BE2C (cell line): ENCODE results near the gene LCN1.

ENCODE experiments used
- DNase-seq: peaks from one replicate; pipeline ENCODE4 v3.0.0-alpha.2; 2020
- H3K27me3 ChIP-seq: fragments of 250-450 bp; sonication (Bioruptor Pico); 2 replicates; pipeline ENCODE4 v1.5.1; 2020; ENCODE audit warnings: mild to moderate bottlenecking
- H3K36me3 ChIP-seq: fragments of 250-450 bp; sonication (Bioruptor Pico); 2 replicates; pipeline ENCODE4 v1.5.1; 2020; ENCODE audit warnings: mild to moderate bottlenecking
- H3K4me1 ChIP-seq: fragments of 250-450 bp; sonication (Bioruptor Pico); 2 replicates; pipeline ENCODE4 v1.5.1; 2020
- H3K4me3 ChIP-seq: 2 replicates; pipeline ENCODE4 v1.5.1; 2011; ENCODE audit warnings: low read depth, low read length
- H3K9me3 ChIP-seq: fragments of 250-450 bp; sonication (Bioruptor Pico); 2 replicates; pipeline ENCODE4 v1.5.1; 2020
- CTCF ChIP-seq: IDR thresholded peaks from 2 replicates; pipeline ENCODE4 v1.5.1; 2012; ENCODE audit warnings: mild to moderate bottlenecking, low read depth, low read length

The LCN1 gene

GRCh38 chr9:135521608-135522095 lies 412 bp downstream of the LCN1 start:
- Histone ChIP-seq H3K36me3 (no peaks in the 10 kb centered on the region), H3K27me3 (no peaks in the 10 kb centered on the region), H3K9me3 (no peaks in the 10 kb centered on the region), H3K4me3 (no peak overlapping the region), H3K4me1 (no peaks in the 10 kb centered on the region; the same call in 1 of the 2 replicates)
- DNase-seq = no peak
- TF ChIP-seq CTCF = no peak

- H3K36me3 ChIP-seq = no peaks in the 10 kb centered on the region
- TF ChIP-seq CTCF = 0 out of 2 replicates have a peak, but pooled peaks have one; percentile 6
- no peak overlapping the region for H3K4me3 ChIP-seq
- no peaks in the 10 kb centered on the region; the same call in 1 of the 2 replicates for H3K4me1 ChIP-seq
- DNase-seq = no peak
- H3K9me3 ChIP-seq = no peaks in the 10 kb centered on the region
- H3K27me3 ChIP-seq = no peaks in the 10 kb centered on the region
These were observed 1.1 kb downstream of the LCN1 start for GRCh38 chr9:135522137-135522877.

- Histone ChIP-seq H3K27me3 (no peaks in the 10 kb centered on the region), H3K9me3 (no peaks in the 10 kb centered on the region), H3K4me1 (no peaks in the 10 kb centered on the region; the same call in 1 of the 2 replicates), H3K36me3 (no peaks in the 10 kb centered on the region), H3K4me3 (no peak overlapping the region)
- DNase-seq = no peak
- no peak for TF ChIP-seq CTCF
These were observed 1.7 kb downstream of the LCN1 start for GRCh38 chr9:135522931-135523330.

GRCh38 chr9:135523521-135524129 lies 2.4 kb downstream of the LCN1 start:
- Histone ChIP-seq H3K4me3 (no peak overlapping the region), H3K9me3 (no peaks in the 10 kb centered on the region), H3K36me3 (no peaks in the 10 kb centered on the region), H3K27me3 (no peaks in the 10 kb centered on the region), H3K4me1 (no peaks in the 10 kb centered on the region; the same call in 1 of the 2 replicates)
- no peak for DNase-seq
- TF ChIP-seq CTCF = no peak; the same call in 1 of the 2 replicates

GRCh38 chr9:135524130-135524861 lies 3.1 kb downstream of the LCN1 start:
- Histone ChIP-seq H3K4me3 (no peak overlapping the region), H3K9me3 (no peaks in the 10 kb centered on the region), H3K27me3 (no peaks in the 10 kb centered on the region), H3K4me1 (no peaks in the 10 kb centered on the region; the same call in 1 of the 2 replicates), H3K36me3 (no peaks in the 10 kb centered on the region)
- DNase-seq = no peak
- TF ChIP-seq CTCF = no peak
